HG03108 (cell line): ENCODE results near the gene ST3GAL2.
"Not testable (repeated sequence)": the region's sequence is repeated elsewhere in the genome, so short reads cannot be mapped to it uniquely, and the experiment has no call there.

Source experiments
- ATAC-seq: cut with Tn5 transposase; IDR thresholded peaks from one replicate; pipeline ENCODE4 v1.9.1; 2021; ENCODE audit warnings: moderate library complexity; ENCODE audit not compliant: unreplicated experiment

ST3GAL2 gene

DNA sequence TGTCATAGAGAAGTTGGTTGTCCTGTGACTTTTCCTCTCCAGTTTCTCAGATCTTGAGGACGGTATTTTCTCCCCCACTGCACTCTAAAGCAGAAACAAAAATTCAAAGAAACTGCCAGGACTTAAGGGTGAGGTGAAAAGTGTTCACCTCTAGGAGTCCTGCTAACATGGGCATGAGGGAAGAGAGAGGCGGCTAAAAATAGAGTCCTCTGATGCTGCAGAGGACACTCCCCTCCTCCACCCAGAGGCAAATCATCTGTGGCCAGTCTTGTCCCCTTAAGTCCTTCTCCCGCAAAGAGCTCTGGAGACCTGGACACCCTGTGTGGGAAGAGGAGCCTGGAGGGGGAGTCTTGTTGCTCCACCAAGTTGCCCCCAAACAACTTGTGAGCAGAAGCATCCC is 96.9 kb downstream of the ST3GAL2 start:
- no peak for ATAC-seq

DNA sequence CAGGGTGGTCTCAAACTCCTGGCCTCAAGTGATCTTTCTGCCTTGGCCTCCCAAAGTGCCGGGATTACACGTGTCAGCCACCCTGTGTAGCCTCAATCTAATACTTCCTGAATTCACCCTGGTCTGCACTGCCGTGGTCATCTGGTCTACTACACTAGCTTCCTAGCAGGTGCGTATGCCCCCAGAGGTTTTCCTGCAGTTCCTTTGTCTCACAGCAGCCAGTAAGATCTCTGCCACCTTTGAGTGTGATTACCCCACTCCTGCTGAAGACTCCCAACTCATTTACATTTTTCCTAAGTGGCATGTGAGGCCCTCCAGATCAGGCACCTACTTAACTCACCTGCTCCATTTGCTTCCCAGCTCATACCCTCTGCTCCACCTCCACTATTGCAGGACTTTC is 97.3 kb downstream of the ST3GAL2 start:
- no peak for ATAC-seq

DNA sequence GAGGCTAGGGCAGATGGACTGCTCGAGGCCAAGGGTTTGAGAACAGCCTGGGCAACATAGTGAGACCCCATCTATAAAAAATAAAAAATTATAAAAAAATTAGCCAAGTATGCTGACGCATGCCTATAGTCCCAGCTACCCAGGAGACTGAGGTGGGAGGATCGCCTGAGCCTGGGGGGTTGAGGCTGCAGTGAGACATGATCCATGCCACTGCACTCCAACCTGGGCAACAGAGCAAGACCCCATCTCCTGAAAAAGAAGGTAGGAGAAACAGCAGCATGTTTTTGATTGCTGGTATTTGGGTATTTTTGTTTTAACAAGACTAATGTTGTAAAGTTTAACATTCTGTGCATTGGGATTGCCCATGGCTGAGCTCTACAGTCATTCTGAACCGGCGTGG is 101.1 kb downstream of the ST3GAL2 start:
- no peak for ATAC-seq

DNA sequence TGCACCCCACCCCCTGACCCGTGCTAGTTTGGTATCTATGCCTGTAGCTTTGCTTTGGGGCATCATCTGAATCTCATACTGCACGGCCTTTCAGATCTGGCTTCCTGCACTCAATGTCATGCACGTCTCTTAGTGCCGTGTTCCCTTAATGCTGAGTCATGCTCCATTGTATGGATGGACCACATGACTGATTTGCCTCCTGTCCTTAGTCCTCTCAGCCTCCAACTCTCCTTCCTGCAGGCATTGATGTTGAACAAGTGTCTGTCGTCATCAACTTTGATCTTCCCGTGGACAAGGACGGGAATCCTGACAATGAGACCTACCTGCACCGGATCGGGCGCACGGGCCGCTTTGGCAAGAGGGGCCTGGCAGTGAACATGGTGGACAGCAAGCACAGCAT is 106.2 kb downstream of the ST3GAL2 start:
- not testable (repeated sequence) for ATAC-seq

DNA sequence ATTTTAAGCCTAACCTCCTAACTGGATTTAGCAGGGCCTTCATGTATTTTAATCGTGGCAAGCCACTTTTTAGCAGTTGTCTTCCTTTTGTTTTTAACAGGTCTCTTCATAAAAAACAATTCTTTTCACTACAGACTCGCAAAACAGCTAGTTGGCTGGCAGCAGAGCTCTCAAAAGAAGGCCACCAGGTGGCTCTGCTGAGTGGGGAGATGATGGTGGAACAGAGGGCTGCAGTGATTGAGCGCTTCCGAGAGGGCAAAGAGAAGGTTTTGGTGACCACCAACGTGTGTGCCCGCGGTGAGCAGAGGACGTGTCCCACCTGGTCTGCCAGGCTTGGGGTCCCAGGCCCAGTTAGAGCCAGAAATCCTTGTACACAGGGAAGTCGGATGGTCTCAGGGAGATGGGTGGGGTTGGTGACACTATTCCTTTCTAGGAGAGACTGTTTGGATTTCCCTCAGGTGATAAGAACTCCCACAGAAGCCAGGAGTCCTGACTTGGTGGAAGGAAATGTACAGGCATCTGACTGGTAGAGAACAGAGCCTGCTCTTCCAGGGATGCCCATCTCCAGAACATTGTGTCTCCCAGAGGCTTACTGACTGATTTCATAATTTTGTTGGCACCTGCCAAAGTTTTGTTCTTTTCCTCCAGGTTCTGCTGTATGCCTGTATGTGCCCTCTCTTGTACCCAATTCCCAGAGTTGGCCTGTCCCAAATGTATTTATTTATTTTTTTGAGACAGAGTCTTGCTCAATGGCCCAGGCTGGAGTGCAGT is 107.1 kb downstream of the ST3GAL2 start:
- ATAC-seq = no peak

DNA sequence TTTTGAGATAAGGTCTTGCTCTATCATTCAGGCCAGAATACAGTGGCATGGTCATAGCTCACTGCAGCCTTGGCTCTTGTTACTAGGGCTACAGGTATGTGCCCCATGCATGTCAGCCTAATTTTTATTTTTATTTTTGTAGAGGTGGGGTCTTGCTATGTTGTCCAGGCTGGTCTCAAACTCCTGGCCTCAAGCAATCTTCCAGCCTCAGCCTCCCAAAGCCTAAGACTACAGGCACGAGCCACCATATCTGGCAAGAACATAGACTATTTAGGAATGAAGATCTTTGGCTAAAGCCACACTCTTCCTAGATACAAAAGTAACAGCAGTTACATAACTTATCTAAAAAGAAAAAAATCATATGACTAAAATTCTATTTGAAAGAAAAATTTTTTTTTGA is 107.8 kb downstream of the ST3GAL2 start:
- no peak for ATAC-seq
